NCI-H1694 treated with DMSO at 0.1 percent for 48 hours (cell line): ENCODE results near the gene RNU6-9.

Experiments
- DNase-seq: peaks from one replicate; lab custom pipeline; 2025; lab: John Stamatoyannopoulos, UW

The RNU6-9 gene

DNA sequence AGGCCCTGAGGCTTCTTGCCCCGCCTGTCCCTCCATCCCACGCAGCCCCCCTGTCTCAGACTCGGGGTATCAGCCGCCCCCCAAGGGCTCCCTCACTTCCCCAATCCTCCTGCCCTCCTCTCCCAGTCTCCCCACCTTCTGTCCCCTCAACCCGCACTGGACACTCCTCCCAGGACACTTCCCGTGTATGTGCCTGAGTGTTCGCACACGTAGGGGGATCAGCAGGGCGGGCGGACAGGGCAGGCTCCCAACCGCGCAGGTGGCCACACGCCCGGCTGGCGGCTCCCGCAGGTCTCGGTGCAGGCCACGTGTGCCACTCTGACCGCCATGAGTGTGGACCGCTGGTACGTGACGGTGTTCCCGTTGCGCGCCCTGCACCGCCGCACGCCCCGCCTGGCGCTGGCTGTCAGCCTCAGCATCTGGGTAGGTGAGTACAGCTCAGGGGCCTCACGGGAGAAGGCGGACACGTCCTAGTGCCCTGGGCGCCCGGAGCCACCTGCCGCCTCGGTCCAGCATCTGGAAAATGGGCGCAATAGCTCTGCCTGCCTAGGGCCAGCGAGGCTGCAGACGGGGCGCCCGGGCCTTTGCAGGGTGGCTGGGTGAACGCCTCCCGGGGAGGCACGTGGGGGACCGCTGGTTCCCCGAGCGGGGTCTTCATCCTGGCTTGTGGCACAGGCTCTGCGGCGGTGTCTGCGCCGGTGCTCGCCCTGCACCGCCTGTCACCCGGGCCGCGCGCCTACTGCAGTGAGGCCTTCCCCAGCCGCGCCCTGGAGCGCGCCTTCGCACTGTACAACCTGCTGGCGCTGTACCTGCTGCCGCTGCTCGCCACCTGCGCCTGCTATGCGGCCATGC, 26.1 kb downstream of the RNU6-9 start:
- DNase-seq = no peak

DNA sequence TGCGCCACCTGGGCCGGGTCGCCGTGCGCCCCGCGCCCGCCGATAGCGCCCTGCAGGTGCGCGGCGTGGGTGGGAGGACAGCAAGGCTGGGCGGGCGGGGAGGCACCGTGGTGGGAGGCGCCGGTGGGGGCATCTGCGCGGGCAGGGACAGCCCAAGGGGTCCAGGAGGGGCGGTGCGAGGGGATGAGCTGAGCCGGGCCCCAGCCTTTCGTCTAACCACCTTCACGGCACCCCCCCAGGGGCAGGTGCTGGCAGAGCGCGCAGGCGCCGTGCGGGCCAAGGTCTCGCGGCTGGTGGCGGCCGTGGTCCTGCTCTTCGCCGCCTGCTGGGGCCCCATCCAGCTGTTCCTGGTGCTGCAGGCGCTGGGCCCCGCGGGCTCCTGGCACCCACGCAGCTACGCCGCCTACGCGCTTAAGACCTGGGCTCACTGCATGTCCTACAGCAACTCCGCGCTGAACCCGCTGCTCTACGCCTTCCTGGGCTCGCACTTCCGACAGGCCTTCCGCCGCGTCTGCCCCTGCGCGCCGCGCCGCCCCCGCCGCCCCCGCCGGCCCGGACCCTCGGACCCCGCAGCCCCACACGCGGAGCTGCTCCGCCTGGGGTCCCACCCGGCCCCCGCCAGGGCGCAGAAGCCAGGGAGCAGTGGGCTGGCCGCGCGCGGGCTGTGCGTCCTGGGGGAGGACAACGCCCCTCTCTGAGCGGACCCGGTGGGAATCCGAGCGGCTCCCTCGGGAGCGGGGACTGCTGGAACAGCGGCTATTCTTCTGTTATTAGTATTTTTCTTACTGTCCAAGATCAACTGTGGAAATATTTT, 27.0 kb downstream of the RNU6-9 start:
- no peak for DNase-seq

DNA sequence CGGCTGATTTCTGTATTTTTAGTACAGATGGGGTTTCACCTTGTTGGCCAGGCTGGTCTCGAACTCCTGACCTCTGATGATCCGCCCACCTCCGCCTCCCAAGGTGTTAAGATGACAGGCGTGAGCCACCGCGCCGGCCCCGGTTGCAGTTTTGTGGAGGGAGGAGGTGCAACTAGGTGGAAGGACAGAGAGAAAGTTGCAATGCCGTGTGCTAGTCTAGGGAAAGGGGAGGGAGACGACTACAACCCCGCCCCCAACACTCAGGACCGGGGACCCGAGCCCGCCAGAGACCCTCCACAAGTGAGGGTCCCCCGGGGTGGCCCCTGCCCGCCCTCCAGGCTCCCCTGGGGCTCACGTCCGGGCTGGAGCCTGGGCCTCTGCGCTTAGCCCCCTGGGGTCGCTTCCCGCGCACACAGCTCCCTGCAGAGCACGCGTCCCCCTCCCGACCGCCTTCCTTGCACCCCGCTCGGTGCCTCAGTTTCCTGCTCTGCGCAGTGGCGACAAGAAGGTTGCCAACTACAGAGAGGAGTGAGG, 31.3 kb downstream of the RNU6-9 start:
- DNase-seq = no peak

DNA sequence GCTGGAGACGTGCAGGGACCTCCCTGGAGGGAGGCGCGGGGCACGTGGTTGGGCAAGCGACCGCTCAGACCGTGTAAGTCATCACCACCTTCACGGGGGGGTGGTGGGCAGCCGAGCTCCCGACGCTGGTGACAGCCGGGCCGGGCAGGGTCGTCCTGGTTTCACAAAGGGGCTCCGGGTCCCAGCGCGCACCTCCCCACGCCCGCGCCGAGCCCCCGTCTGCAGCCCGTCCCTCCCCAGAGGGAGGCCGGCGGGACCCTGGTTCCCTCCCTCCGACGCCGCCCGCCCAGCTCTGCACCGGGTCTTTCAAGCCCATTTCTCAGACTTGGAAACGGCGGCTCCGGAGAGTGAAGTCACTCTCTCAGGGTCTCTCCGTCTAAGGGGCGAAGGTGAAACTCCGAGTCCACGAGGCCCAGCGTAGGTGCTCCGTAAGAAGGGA, 31.8 kb downstream of the RNU6-9 start:
- DNase-seq = peak; percentile 74

DNA sequence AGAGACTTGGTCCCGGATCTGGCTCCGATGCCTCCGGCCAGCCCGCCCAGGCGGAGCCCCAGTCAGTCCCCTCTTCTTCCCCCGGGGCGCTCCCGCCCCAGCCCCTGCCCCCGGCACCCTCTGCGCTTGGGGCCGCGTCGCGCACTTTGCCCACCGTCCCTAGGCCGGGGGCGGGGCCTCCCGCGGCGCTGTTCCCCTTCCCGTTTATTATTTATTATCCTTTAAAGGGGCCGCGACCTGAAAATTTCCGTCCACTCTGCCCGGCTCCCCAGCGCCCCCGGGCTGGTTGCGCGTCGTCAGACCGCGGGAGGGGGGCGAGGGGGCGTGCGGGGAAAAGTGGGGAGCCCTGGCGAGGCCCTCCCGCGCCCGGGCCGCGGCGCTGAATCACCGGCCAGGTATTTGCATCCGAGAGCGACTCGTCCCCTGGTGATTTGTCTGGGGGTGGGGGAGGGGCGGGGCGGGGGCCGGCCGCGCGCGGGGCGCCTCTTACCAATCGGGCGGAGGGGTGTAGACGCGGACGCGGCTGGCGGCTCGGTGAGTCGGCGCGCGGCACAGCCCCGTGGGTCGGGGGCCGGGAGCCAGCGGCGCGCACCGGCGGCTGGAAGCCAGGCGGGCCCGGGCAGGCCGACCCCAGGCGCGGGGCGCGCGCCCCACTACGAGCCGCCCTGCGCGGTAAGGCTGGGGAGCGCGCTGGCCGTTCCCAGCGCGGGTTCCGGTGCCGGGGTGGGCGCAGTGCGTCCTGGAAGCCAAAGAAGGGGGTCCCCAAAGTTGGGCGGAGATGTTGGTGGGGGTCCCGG, 32.4 kb downstream of the RNU6-9 start, which contains the start of gene ARID3A:
Gene ARID3A, plus strand, starts transcription at position 510 of the 797 bp plus-strand sequence. CDS start 3,494 bp downstream, outside the sequence.
- peak; percentile 74 for DNase-seq

DNA sequence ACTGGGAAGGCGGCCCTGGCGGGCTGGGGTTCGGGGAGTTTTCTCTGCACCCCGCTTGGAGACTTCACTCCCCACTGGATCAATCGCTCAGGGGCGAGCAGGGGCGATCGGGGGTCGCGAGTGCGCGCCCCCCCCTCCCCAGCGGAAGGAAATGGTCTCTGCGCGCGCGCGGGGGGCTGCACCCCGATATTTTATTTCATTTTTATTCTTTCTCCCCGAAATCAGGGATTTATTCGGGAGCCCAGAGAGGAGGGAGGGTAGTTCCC, 33.0 kb downstream of the RNU6-9 start:
- no peak for DNase-seq

DNA sequence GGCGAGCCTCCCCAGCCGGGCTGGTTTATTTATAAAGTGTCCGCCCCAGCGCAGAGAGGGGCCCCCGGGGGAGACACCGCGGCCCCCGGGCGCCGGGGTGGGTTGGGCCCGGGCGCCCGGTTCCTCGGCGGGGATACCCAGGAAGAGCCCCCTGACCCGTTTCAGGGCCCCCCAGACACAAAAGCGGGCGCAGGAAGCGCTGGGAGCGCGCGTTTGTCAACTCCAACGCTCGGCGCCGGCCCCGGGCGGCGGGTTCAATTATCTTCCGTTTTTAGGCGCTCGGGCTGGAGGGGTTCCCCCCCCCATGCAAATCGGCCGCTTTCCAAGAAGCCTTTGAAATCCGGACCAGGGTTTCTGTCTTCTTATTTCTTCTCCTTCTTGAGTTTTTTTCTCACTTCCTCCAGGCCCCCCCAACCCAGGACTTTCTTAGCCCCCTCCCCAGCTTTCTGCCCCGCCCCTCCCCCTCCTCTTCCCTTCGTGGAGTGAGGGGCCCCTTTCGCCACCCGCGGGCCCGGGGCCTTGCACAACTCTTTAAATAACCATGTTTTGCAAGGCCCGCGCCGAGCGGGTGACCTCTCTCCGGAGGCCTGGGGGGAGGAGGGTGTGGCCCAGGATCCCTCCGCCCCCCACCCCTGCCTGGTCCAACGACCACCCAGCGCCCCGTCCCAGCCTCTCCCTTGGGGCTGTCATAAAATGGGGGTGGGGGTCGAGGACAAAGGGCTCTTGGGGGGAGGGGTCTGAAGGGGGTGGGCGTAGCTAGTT, 33.5 kb downstream of the RNU6-9 start:
- DNase-seq = no peak

DNA sequence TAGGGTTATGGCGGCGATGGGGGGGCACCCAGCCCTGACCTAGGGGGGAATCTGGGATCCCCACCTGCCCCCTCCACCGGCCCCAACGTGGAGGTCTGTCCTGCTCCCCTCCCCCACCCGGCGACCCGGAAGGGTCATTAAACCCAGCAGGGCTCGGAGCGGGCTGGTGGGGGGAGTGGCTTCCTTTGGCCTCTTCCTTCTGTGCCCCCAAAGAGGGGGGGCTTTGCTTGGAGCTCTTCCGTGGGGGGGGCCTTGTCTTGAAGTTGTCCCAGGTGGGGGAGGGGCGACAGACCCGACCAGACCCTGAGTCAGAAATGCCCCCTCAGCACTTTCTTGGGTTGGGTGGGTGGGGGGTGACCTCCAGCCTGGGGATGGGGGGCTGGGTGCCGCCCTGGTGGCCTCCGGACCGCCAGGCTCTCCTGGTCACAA, 34.1 kb downstream of the RNU6-9 start:
- no peak for DNase-seq

DNA sequence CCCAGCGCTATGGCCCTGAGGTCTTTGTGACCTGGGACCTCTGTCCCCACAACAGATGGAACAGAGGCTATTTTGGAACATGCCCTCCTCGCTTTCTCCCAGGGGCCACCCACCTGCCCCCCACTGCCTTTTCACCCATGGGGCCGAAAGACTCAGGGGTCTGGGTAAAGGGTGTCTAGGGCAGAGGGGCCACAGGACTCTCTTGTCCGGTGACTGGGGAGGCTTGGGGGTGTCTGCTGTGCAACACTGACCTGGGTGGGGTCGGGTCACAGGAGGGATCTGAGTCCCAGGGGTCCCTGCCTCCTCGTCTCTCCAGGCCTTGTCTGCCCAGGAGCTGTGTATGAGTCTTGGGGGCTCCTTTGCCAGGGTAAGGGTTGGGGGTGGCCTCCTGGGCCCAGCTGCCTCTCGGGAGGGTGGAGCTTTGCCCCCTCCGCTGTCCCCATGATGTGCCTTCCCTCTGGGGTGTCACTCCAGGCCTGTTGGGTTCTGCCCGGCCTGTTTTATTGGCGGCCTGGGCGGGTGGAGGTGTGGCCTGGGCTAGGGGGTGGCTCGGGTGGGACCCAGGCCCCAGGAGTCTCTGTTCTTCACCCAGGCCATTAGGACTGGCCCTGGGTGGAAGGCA, 34.6 kb downstream of the RNU6-9 start:
- DNase-seq = no peak

DNA sequence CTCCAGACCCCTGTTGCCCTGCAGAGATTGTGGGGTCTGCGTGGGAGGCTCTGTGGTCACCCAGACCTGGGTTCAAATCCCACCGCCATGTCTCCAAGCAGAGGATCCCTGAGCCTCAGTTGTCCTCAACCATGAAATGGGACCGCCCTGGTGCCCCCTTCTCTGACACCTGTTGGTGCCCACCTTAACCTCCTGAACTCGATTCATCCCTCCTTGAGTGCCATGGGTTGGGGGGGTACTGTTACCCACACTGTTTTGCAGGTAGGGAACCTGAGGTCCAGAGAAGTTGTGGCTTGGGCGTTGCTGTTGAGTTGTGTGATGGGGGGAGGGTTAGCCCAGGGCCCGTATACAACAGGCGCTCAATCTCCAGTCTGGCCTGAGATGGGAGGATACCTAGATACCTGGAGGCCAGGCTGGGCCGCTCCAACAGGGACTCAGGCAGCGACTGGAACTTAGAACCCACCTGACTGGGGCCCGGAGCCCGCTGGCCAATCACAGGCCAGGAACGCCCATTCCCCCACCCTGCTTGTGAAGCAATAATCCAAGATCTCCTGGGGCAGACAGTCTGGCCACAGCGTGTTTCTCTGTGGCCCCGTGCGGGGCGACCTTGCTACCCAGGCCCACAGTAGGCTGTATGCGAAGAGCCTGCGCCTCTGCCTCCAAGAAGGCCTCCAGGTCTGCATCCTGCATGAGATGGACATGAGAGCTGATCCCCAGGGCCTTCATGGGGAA, 35.4 kb downstream of the RNU6-9 start:
- DNase-seq = no peak

DNA sequence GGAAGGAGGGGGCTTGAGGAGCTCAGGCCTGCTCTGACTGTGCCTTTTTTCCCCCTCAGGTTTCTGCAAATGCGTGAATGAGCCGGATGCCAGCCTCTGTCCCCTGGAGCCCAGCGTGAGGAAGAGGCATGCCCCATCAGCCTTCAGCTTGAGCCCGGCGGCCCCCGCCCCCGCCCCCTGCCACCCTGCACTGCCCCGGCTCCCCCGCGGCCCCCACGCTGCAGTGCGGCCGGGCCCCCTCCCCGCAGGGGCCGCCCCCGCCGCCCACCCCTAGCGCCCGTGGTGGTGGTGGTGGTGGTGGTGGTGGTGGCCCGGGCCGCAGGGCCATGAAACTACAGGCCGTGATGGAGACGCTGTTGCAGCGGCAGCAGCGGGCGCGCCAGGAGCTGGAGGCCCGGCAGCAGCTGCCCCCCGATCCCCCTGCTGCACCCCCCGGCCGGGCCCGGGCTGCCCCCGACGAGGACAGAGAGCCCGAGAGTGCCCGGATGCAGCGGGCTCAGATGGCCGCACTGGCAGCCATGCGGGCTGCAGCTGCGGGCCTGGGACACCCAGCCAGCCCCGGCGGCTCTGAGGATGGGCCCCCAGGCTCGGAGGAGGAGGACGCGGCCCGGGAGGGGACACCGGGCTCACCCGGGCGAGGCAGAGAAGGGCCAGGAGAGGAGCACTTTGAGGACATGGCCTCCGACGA, 36.1 kb downstream of the RNU6-9 start:
- DNase-seq = no peak

DNA sequence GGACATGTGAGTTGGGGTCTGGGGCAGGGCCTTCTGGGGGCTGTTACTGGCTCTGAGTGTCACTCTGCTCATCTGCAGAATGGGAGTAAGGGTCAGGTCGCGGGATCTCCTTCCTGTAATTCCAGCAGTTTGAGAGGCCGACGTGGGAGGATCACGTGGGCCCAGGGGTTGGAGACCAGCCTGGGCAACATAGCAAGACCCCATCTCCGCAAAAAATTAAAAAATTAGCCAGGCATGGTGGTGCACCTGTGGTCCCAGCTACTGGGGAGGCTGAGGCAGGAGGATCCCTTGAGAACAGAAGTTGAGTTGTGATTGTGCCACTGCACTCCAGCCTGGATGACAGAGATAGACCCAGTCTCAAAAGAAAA, 36.6 kb downstream of the RNU6-9 start:
- no peak for DNase-seq

DNA sequence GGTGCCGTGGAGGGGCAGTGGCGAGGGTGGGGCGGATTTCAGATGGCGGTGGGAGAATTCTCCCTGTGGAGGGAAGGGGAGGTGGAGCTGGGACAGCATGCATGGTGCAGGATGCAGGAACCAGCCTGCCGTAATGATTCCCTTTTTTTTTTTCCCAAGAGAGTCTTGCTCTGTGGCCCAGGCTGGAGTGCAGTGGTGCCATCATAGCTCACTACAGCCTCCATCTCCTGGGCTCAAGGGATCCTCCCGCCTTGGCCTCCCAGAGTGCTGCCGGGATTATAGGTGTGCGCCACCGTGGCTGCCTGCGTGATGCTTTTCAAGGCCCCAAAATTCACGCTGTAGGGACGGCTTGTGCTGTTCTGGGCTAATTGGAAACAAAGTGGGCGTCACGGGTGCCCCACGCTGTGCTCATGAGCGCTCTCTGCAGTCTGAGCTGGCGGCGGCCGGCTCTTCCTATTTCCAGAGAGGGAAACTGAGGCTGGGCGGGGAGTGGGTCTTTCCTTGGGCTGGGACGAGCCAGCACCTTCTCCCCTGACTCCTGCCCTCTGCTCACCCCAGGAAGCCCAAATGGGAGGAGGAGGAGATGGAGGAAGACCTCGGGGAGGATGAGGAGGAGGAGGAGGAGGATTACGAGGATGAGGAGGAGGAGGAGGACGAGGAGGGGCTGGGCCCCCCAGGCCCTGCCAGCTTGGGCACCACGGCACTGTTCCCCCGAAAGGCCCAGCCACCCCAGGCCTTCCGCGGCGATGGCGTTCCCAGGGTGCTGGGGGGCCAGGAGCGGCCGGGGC, 38.8 kb downstream of the RNU6-9 start:
- DNase-seq = no peak

DNA sequence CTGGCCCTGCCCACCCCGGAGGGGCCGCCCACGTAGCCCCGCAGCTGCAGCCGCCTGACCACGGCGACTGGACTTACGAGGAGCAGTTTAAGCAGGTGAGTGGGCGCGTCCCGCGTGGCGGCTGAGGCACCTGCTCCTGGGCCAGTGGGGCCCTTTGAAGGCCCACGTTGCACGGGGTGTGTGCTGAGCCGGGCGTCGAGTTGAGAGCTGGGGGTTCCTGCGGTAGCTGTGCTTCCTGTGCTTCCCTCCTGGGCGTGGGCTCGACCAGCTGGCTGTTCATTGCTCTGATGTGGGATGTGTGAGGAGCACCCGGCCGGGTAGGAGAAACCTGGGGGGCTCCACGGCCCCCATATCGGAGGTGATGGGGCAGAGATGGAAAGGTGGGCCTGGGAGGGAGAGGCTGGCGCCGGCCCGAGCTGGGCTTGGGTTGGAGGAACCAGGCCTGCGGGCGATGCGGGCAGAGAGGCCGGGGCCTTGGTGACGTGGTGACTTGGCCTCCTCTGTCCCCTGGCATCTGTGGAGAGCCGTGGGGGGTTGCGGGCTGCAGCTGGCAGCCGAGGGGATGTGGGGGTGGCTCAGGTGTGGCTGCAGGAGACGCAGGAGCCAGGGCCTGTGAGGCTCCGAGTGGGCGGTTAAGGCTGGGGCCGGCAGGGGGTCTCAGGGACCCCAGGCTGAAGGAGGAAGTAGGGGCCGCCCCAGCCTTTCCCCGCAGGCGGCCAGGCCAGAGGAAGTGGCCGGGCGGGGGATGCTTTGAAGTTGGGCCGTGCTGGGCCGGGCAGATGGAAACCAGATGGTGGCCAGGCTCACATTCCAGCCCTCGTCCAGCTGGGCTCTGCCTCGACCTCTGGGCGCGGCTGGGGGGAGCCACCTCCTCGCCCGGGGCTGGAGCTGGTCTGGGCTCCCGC, 39.6 kb downstream of the RNU6-9 start:
- DNase-seq = no peak

DNA sequence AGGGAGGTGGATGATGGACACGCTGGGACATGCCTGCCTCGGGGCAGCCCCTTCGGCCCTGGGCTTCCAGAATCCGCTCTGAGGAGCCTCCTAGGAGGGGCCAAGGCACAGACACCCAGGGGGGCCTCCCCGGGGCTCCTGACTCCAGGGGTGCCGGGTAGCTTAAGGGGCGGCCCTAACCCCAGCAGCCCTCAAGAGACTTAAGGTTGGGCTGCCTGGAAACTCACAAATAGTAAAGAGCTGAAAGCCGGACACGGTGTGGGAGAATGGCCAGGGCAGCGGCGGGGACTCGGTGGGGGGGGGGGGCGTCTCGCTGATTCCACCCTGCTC, 40.2 kb downstream of the RNU6-9 start:
- no peak for DNase-seq

DNA sequence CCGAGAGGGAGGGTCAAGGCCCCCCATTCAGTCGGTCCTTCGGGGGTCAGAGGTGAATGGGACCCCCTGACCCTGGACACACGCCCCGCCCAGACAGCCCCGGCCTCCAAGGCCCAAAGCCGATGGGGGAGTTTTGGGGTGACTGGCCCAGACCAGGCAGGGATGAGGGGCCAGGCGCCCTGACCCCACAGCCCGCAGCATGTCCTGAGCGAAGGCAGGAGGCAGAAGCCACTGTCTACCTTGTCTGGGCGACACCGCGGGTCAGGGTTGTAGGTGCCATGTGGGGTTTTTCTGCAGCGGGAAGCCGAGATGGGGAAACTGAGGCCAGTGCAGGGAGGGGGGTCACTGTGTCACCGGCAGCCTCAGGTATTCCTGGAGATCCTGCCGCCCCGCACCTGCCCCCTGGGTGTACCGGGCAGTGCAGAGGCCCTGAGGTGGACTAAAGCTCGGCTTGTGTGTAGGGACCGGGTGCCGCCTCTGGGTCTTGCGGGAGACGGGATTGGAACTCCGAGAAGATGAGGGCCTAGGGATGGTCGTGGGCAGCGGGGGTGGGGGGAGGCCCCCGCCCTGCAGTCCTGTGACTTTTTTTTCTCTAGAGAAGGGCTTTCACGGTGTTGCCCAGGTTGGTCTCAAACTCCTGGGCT, 41.0 kb downstream of the RNU6-9 start:
- no peak for DNase-seq

DNA sequence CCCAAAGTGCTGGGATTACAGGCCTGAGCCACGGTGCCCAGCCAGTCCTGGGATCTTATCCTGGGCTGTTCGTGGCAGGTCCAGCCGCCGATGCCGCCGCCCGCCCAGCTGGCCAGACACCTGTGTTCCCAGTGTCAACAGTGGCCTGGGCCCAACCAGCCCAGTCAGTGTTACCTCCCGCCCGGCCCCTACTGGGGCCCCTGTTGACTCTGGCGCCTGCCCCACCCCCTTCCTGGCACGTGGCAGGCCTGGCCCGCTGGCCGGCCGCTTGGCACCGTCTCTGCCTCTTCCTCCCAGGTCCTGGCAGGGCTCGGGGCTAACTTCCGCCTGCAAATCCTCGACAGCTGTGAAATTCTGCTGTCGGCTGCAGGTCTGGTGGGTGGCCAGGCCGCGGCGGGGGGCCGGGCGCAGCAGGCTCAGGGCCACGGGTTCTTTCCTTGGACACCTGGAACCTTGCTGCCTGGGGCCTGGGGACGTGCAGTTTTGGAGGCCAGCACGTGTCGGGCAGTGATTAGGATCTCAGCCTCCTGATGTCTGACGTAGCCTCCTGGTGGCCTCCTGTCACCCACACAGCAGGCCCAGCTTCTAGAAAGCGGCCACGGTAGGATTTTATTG, 41.7 kb downstream of the RNU6-9 start:
- DNase-seq = no peak
